K562 (cell line): ENCODE measurements around the gene SLAMF8. TPM values are rescaled to one million over a fixed set of nuclear protein-coding genes. Genes with fewer than 3 reads are reported as not detected.

Experiments
- ARNT ChIP-seq, 2 experiments: fragments of 450-650 bp; IDR thresholded peaks; 2 replicates each; pipeline ENCODE4 v1.6.1; 2016; ENCODE audit warnings: mild to moderate bottlenecking in 1 of 2
- CUX1 ChIP-seq: fragments of 200-800 bp; sonication (Bioruptor generic); IDR thresholded peaks from 2 replicates; pipeline ENCODE4 v1.6.1; 2016; ENCODE audit warnings: missing genetic modification characterization, missing compliant biosample characterization
- ELK3 ChIP-seq: fragments of 450-650 bp; formaldehyde crosslinking; IDR thresholded peaks from 2 replicates; pipeline ENCODE4 v1.4.0; 2020; ENCODE audit warnings: mild to moderate bottlenecking
- ESRRB ChIP-seq: fragments of 250-450 bp; sonication (Bioruptor Pico); IDR thresholded peaks from 2 replicates; pipeline ENCODE4 v1.5.0; 2020; ENCODE audit warnings: mild to moderate bottlenecking, moderate library complexity, borderline replicate concordance
- KAT8 ChIP-seq: fragments of 450-650 bp; IDR thresholded peaks from 2 replicates; pipeline ENCODE4 v1.6.1; 2016; ENCODE audit warnings: low read depth, mild to moderate bottlenecking
- MEIS2 ChIP-seq: fragments of 450-650 bp; IDR thresholded peaks from 2 replicates; pipeline ENCODE4 v1.6.1; 2014; ENCODE audit warnings: mild to moderate bottlenecking; ENCODE audit not compliant: partially characterized antibody
- MTA3 ChIP-seq: fragments of 450-650 bp; formaldehyde crosslinking; IDR thresholded peaks from 2 replicates; pipeline ENCODE4 v1.6.1; 2017; ENCODE audit warnings: mild to moderate bottlenecking, borderline replicate concordance
- PML ChIP-seq: IDR thresholded peaks from 2 replicates; pipeline ENCODE4 v1.6.1; 2012; ENCODE audit warnings: low read length, inconsistent platforms
- RAD51 ChIP-seq: fragments of 450-650 bp; IDR thresholded peaks from 2 replicates; pipeline ENCODE4 v1.7.1; 2016; ENCODE audit warnings: low read depth, mild to moderate bottlenecking, borderline replicate concordance
- STAT5A ChIP-seq: IDR thresholded peaks from 2 replicates; pipeline ENCODE4 v1.6.1; 2012; ENCODE audit warnings: low read length, inconsistent platforms, borderline replicate concordance
- ZBTB1 ChIP-seq: sonication (generic); formaldehyde crosslinking; IDR thresholded peaks from 2 replicates; pipeline ENCODE4 v1.8.1; 2023; ENCODE audit warnings: missing genetic modification reagents, low read depth, mild to moderate bottlenecking, borderline replicate concordance
- ZFP91 ChIP-seq: sonication (generic); formaldehyde crosslinking; IDR thresholded peaks from 2 replicates; pipeline ENCODE4 v1.8.0; 2022; ENCODE audit warnings: mild to moderate bottlenecking, missing genetic modification reagents
- ZNF512 ChIP-seq: IDR thresholded peaks from 2 replicates; pipeline ENCODE4 v1.6.1; 2016; ENCODE audit warnings: missing genetic modification characterization, missing compliant biosample characterization
- ZNF583 ChIP-seq: fragments of 250-450 bp; sonication (Bioruptor Pico); IDR thresholded peaks from 2 replicates; pipeline ENCODE4 v1.4.0; 2020
- ZNF639 ChIP-seq, 2 experiments: fragments of 200-800 bp in 1 of 2; sonication (Bioruptor generic) in 1 of 2; sonication (generic) in 1 of 2; formaldehyde crosslinking in 1 of 2; IDR thresholded peaks in 1 of 2; conservative IDR thresholded peaks in 1 of 2; 2 replicates each; pipeline versions ENCODE4 v1.5.0 to v1.6.1; 2016 to 2020; ENCODE audit warnings: missing compliant biosample characterization in 1 of 2, missing genetic modification characterization in 1 of 2, missing genetic modification reagents in 1 of 2
- ZNF79 ChIP-seq: fragments of 250-450 bp; sonication (Bioruptor Pico); IDR thresholded peaks from 2 replicates; pipeline ENCODE4 v1.4.0; 2020; ENCODE audit warnings: low read depth, mild to moderate bottlenecking, moderate library complexity
- polyA plus RNA-seq, 8 experiments: library from polyadenylated mRNA; depleted of rRNA in 4 of 8; stranded (reverse) in 5 of 8; unstranded in 3 of 8; fragments of >200 nt; fragmentation: Nextera tagmentation in 2 of 8; fragmentation: Illumina TruSeq in 1 of 8; extraction: Ambion mirVana in 2 of 8; extraction: Trizol in 1 of 8; gene quantifications; 2 replicates each; pipeline versions ENCODE4 v1.2.1 to v1.2.3, GENCODE V29; 2011 to 2014; ENCODE audit warnings: inconsistent platforms in 1 of 8, missing spikeins in 1 of 8
- total RNA-seq, 7 experiments: library from RNA; depleted of rRNA in 6 of 7; stranded (reverse); fragments of >200 nt in 6 of 7; fragmentation: Illumina TruSeq in 2 of 7; extraction: Trizol in 2 of 7; gene quantifications; 2 replicates each; pipeline versions ENCODE4 v1.2.1 to v1.2.3, GENCODE V29; 2011 to 2021; ENCODE audit warnings: low replicate concordance in 1 of 7

The SLAMF8 gene
- total and polyA plus RNA-seq, 9 of the 15 experiments (the other 6 are each of a cell fraction or from before 2014, with no cell fraction given), result not detected

GRCh38 chr1:159817276-159818041, 9.2 kb upstream of the SLAMF8 start (continued):
- TF ChIP-seq ZNF583 (no peak), ELK3 (CRISPR knock-in tag) (no peak), ZNF79 (no peak), RAD51 (no peak), ZNF639 (CRISPR knock-in tag; conservative IDR thresholded peaks at IDR 0.05 in 1 of 2, IDR thresholded peaks at IDR 0.05 in 1 of 2) (no peak), ESRRB (CRISPR knock-in tag) (no peak), MTA3 (no peak), ZBTB1 (CRISPR knock-in tag) (no peak), ZNF512 (tag) (no peak), ARNT (IDR thresholded peaks at IDR 0.05) (peak in 1 of 2 experiments; percentile 57; a peak in 1 of 4 replicates), ZFP91 (CRISPR knock-in tag) (no peak), STAT5A (peak; percentile 57), KAT8 (no peak), CUX1 (CRISPR knock-in tag) (no peak), MEIS2 (peak; percentile 69), PML (no peak)
